T-cell (primary cell): ENCODE measurements around the gene PRDM16. TPM values are rescaled to one million over a fixed set of nuclear protein-coding genes. Genes with fewer than 3 reads are reported as not detected.
A peak's percentile ranks its signal among the peaks of the same experiment; 100 is the strongest.

Experiments
- ATAC-seq, 4 experiments: fragments of 200-7000 bp in 3 of 4; fragments of 150-1000 bp in 1 of 4; cut with Tn5 transposase; replicated peaks in 1 of 4; 1 replicate in 3 of 4; 2 replicates in 1 of 4; pipeline ENCODE4 v1.10.0; 2021; ENCODE audit warnings: moderate library complexity in 3 of 4, mild to moderate bottlenecking in 2 of 4, moderate number of reproducible peaks in 1 of 4
- CTCF ChIA-PET, 2 donors: fragments of 300-600 bp; sonication (Branson Sonifier 250); formaldehyde crosslinking; loops; one replicate each; lab custom pipeline; 2022; ENCODE audit warnings: antibody characterized with exemption in 2 of 2; lab: Charles Lee
- POLR2A ChIA-PET, 2 donors: fragments of 300-600 bp; sonication (Branson Sonifier 250); formaldehyde crosslinking; loops; one replicate each; lab custom pipeline; 2022; ENCODE audit warnings: antibody characterized with exemption in 2 of 2; lab: Charles Lee
- DNase-seq, 35 experiments: peaks; one replicate each; pipeline versions ENCODE4 v3.0.0 to v3.0.0-alpha.2; 2013 to 2023
- H3K27ac ChIP-seq: one replicate; pipeline ENCODE4 v1.5.1; 2013; ENCODE audit warnings: low read length
- H3K27me3 ChIP-seq, 2 experiments: replicated peaks in 1 of 2; 1 replicate in 1 of 2; 2 replicates in 1 of 2; pipeline versions ENCODE4 v1.6.1 to v1.7.0; 2013; ENCODE audit warnings: low read length in 1 of 2, mixed read lengths in 1 of 2; ENCODE audit not compliant: control insufficient read depth in 2 of 2, insufficient read depth in 2 of 2; ENCODE audit errors: extremely low read depth in 1 of 2
- H3K36me3 ChIP-seq, 2 donors: 1 replicate in 1 of 2; 2 replicates in 1 of 2; pipeline versions ENCODE4 v1.6.1 to v1.7.0; 2013; ENCODE audit warnings: low read length in 1 of 2; ENCODE audit not compliant: control insufficient read depth in 2 of 2, insufficient read depth in 1 of 2; ENCODE audit errors: extremely low read depth in 1 of 2
- H3K4me1 ChIP-seq, 2 experiments: 1 replicate in 1 of 2; 2 replicates in 1 of 2; pipeline versions ENCODE4 v1.6.1 to v1.7.0; 2013; ENCODE audit warnings: low read length in 2 of 2, mixed read lengths in 1 of 2; ENCODE audit not compliant: insufficient read depth in 2 of 2, control insufficient read depth in 1 of 2; ENCODE audit errors: extremely low read depth in 1 of 2
- H3K4me3 ChIP-seq, 2 donors: 1 replicate in 1 of 2; 2 replicates in 1 of 2; pipeline versions ENCODE4 v1.5.1 to v1.7.0; 2013; ENCODE audit warnings: mild to moderate bottlenecking in 2 of 2, low read length in 1 of 2, moderate library complexity in 1 of 2; ENCODE audit not compliant: control insufficient read depth in 1 of 2; ENCODE audit errors: extremely low read depth in 1 of 2
- H3K9me3 ChIP-seq: 2 replicates; pipeline ENCODE4 v1.7.0; 2013
- H3K27ac Mint-ChIP-seq, 2 donors: one replicate each; pipeline ENCODE4 v1.8.0; 2020 to 2021; ENCODE audit warnings: mild to moderate bottlenecking in 2 of 2, mixed read lengths in 2 of 2
- H3K27me3 Mint-ChIP-seq, 2 donors: one replicate each; pipeline ENCODE4 v1.8.0; 2021 to 2022; ENCODE audit warnings: mixed read lengths in 2 of 2
- H3K36me3 Mint-ChIP-seq: one replicate; pipeline ENCODE4 v1.8.0; 2021; ENCODE audit warnings: mixed read lengths
- H3K4me1 Mint-ChIP-seq, 3 donors: one replicate each; pipeline ENCODE4 v1.8.0; 2020 to 2022; ENCODE audit warnings: mixed read lengths in 3 of 3, mild to moderate bottlenecking in 1 of 3
- H3K4me3 Mint-ChIP-seq, 3 donors: one replicate each; pipeline ENCODE4 v1.8.0; 2020 to 2022; ENCODE audit warnings: mild to moderate bottlenecking in 3 of 3, mixed read lengths in 3 of 3, moderate library complexity in 3 of 3
- H3K9me3 Mint-ChIP-seq, 3 donors: one replicate each; pipeline ENCODE4 v1.8.0; 2020 to 2022; ENCODE audit warnings: mixed read lengths in 3 of 3
- WGBS: methylation state at CpG from one replicate; pipeline ENCODE4 v1.1.5; 2013; ENCODE audit warnings: missing lambda C conversion rate; ENCODE audit not compliant: insufficient coverage; 5-methylcytosine and 5-hydroxymethylcytosine counted together
- total RNA-seq, 35 experiments: library from RNA in 6 of 35; stranded (reverse) in 6 of 35; fragments of 120-200 nt in 1 of 35; gene quantifications; one replicate each; pipeline versions ENCODE4 v1.2.1 to v1.2.4 and lab custom pipeline; 2013 to 2026

The PRDM16 gene
- total RNA-seq, 5 donors from 2014 or later (not counting 1 experiment from before 2014, with no cell fraction given) = 0.15 to 0.70 (median 0.24) TPM; not detected in 1

DNA sequence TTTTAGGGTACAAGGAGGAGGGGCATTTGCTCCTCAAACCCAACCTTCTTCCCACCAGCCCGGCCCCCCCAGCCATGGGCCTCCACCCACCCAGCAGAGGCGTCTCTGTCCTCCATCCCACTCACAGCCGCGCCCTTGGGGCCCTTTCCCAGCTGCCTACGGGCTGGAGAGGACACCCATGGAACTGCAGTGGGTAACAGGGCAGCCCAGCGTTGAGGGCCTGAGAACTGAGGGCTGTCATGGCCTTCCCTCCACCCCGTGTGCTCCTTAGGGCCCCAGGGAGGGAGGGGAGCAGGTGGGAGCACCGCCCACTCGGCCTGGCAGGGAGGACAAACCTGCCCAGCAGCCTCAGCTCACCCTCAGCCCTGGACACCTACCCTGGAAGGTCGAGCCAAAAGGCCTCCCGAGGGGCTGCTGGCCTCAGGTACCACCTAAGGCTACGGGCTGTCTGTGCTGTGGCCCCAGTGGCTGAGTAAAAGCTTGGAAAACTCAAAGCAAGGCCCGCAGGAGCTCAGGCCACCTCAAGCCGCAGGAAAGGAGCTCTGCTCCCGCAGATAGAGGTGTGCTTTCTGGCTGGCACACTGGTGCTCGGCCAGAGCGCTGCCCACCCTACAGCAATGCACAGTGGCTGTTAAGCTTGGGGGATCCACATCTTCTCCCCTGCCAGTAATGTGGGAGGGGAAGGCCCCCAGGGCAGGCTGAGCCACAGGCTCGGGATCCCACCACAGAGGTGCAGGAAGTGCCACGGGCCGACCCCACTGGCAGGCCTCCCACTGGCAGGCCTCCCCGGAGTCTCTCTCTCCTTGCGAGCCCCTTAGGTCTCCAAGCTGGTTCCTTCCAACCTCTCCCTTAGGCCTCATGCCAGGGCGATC, 383.2 kb downstream of the PRDM16 start:
- H3K36me3 ChIP-seq = no peaks in the 10 kb centered on the region
- ATAC-seq = no peak
- no peak for DNase-seq
- H3K9me3 ChIP-seq = no peaks in the 10 kb centered on the region
- peaks cover 0 to 18% of the 10 kb centered on the region in 2 experiments for H3K4me1 ChIP-seq
- no peaks in the 10 kb centered on the region for H3K36me3 Mint-ChIP-seq
- H3K4me3 ChIP-seq = no peak overlapping the region
- peaks cover 0 to 40% of the 10 kb centered on the region in 2 experiments for H3K27me3 ChIP-seq
- H3K27ac ChIP-seq = no peak overlapping the region
- ChIA-PET POLR2A (no interaction called here), CTCF (interaction anchor here (0.7 to 1.5 kb wide), 7 partner anchors 26 to 272 kb away, joined by 3 to 10 read pairs (median 3); no protein-coding TSS in a partner anchor)
- H3K4me1 Mint-ChIP-seq = peaks cover 2 to 4% (median 3%) of the 10 kb centered on the region in 3 donors
- H3K27me3 Mint-ChIP-seq = peaks cover 9 to 14% of the 10 kb centered on the region in 2 donors
- 73% methylated on average over 9 of the region's 23 CpGs for WGBS
- peaks cover 0 to 8% (median 0%) of the 10 kb centered on the region in 3 donors for H3K9me3 Mint-ChIP-seq
- no peak overlapping the region for H3K4me3 Mint-ChIP-seq
- H3K27ac Mint-ChIP-seq = no peak overlapping the region

DNA sequence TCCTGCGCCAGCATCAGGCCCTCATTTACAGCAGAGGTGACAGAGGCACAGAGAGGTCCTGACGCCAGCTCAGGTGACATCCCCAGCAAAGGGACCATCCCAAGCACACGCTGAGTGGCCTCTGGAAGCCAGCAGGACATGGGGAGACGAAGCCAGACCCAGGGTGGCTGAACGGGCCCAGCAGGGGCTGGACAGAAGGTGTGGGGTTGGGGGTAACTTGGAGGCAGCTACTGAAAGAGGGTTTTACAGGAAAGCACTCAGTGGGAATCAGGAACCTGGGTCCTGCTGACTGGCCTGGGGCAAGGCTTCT, 383.8 kb downstream of the PRDM16 start:
- Histone ChIP-seq H3K9me3 (no peaks in the 10 kb centered on the region), H3K36me3 (no peaks in the 10 kb centered on the region), H3K27ac (no peak overlapping the region), H3K4me1 (peaks cover 0 to 18% of the 10 kb centered on the region in 2 experiments), H3K4me3 (no peak overlapping the region), H3K27me3 (peaks cover 0 to 40% of the 10 kb centered on the region in 2 experiments)
- no peak for ATAC-seq
- Mint-ChIP-seq H3K4me1 (peaks cover 2 to 4% (median 3%) of the 10 kb centered on the region in 3 donors), H3K9me3 (peaks cover 0 to 4% (median 0%) of the 10 kb centered on the region in 3 donors), H3K36me3 (no peaks in the 10 kb centered on the region), H3K4me3 (no peak overlapping the region), H3K27ac (no peak overlapping the region), H3K27me3 (peaks cover 9 to 14% of the 10 kb centered on the region in 2 donors)
- ChIA-PET POLR2A (no interaction called here), CTCF (interaction anchor here (0.7 to 1.5 kb wide), 7 partner anchors 25 to 271 kb away, joined by 3 to 10 read pairs (median 3); no protein-coding TSS in a partner anchor)
- DNase-seq = peak in 1 of 35 experiments; percentile 20
- 44% methylated on average over 3 of the region's 5 CpGs for WGBS

DNA sequence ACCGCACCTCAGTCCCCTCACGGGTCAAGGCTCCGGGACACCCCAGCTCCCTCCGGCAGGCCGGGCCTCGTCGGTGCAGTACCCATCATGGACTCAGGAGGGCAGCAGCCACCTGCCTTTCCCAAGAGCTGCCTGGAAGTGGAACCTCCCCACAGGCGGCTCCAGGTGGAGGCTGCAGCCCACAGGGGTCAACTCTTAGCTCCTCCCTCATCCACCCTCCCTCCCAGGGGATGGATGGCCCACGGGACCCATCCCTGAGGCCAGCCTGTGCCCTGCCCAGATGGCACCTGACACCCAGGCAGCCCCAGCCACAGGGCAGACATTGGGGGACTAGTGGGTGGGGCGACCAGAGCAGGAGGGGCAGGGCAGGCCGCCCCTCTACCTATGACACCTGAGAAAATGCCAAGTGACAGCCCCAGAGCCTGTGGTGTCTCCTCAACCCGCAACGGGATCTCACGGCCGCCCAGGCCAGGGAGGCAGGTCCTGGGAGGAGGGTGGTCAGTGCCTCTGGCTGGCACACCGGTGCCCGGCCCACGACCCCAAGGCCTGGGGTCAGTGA, 384.3 kb downstream of the PRDM16 start:
- H3K4me1 ChIP-seq = peaks cover 0 to 18% of the 10 kb centered on the region in 2 experiments
- no peak overlapping the region for H3K27ac ChIP-seq
- POLR2A ChIA-PET = no interaction called here
- Mint-ChIP-seq H3K36me3 (no peaks in the 10 kb centered on the region), H3K27me3 (peaks cover 9 to 14% of the 10 kb centered on the region in 2 donors), H3K4me1 (peaks cover 2 to 4% (median 3%) of the 10 kb centered on the region in 3 donors), H3K9me3 (no peaks in the 10 kb centered on the region), H3K27ac (no peak overlapping the region), H3K4me3 (peak overlapping the region; percentile 65 to 73 (median 72))
- CTCF ChIA-PET = interaction anchor here (0.7 to 1.5 kb wide), 7 partner anchors 25 to 271 kb away, joined by 3 to 10 read pairs (median 3); no protein-coding TSS in a partner anchor
- 33% methylated on average over 16 of the region's 18 CpGs for WGBS
- peak; percentile 24 to 82 (median 63) for DNase-seq
- H3K9me3 ChIP-seq = no peaks in the 10 kb centered on the region
- ATAC-seq = peak; percentile 59 to 81 (median 72)
- no peak overlapping the region for H3K4me3 ChIP-seq
- no peaks in the 10 kb centered on the region for H3K36me3 ChIP-seq
- H3K27me3 ChIP-seq = peaks cover 0 to 40% of the 10 kb centered on the region in 2 experiments

DNA sequence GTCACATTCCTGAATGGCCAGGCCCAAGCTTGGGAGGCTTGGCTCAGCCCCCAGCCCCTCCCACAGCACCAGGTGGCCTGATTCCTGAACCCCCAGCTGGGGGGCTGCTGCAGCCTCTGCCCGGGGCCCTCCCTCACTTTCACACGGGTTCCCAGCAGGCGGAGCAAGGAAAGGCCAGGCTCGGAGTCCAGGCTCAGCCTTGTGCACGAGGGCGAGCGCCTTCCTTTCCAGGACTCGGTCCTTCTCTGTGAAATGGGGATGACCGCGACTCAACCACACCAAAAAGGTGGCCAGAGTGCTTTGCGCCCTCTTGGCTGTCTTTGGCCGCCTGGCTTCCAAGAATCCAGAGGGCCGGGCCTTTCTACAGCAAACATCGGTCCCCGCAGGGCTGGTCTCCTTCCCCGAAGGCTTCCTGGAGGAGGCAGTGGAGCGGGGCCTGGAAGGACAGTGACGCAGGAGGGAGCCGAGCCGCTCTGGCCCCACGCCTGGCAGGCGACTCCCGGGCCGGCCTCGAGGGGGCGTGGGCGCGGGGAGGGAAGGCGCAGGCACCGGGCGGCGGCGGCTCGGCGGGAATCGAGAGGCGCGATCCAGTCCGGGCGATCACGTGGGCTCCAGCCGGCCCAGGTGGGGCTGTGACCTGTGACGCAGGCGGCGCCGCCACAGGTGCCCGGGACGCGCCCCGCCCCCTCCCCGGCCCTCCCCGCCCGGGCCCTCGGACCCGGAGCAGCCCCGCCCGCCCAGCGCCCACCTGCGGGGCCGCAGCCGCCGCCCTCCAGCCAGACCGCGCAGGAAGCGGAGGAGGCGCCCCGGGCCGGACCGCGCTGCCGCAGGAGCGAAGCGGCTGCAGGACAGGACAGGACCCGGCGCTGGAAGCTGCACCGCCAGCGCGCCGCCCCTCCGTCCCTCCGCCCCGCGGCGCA, 385.1 kb downstream of the PRDM16 start, which contains the start of gene ARHGEF16:
Gene ARHGEF16 (plus strand): TSS at position 775 of the 920 bp plus-strand sequence. CDS start 8,420 bp downstream, outside the sequence.
- Histone ChIP-seq H3K9me3 (no peaks in the 10 kb centered on the region), H3K4me1 (peaks cover 0 to 18% of the 10 kb centered on the region in 2 experiments), H3K27ac (no peak within 1 kb of the TSS), H3K4me3 (peak within 1 kb of the TSS; percentile 16 to 29), H3K36me3 (no peaks in the 10 kb centered on the region), H3K27me3 (peaks cover 0 to 40% of the 10 kb centered on the region in 2 experiments)
- H3K27ac Mint-ChIP-seq = no peak within 1 kb of the TSS
- H3K36me3 Mint-ChIP-seq = no peaks in the 10 kb centered on the region
- 6% methylated on average over 75 of the region's 84 CpGs for WGBS
- H3K4me1 Mint-ChIP-seq = peaks cover 2 to 5% (median 4%) of the 10 kb centered on the region in 3 donors
- no peaks in the 10 kb centered on the region for H3K9me3 Mint-ChIP-seq
- peak within 1 kb of the TSS; percentile 58 to 73 (median 62) for H3K4me3 Mint-ChIP-seq
- ChIA-PET CTCF (interaction anchor here (1.1 to 1.5 kb wide), 3 partner anchors 24 to 165 kb away, joined by 3 to 9 read pairs (median 3); no protein-coding TSS in a partner anchor), POLR2A (no interaction called here)
- H3K27me3 Mint-ChIP-seq = peaks cover 9 to 14% of the 10 kb centered on the region in 2 donors
- DNase-seq (peak in 16 of 35 experiments; percentile 5 to 53 (median 26)), ATAC-seq (peak; percentile 21 to 64 (median 56))

DNA sequence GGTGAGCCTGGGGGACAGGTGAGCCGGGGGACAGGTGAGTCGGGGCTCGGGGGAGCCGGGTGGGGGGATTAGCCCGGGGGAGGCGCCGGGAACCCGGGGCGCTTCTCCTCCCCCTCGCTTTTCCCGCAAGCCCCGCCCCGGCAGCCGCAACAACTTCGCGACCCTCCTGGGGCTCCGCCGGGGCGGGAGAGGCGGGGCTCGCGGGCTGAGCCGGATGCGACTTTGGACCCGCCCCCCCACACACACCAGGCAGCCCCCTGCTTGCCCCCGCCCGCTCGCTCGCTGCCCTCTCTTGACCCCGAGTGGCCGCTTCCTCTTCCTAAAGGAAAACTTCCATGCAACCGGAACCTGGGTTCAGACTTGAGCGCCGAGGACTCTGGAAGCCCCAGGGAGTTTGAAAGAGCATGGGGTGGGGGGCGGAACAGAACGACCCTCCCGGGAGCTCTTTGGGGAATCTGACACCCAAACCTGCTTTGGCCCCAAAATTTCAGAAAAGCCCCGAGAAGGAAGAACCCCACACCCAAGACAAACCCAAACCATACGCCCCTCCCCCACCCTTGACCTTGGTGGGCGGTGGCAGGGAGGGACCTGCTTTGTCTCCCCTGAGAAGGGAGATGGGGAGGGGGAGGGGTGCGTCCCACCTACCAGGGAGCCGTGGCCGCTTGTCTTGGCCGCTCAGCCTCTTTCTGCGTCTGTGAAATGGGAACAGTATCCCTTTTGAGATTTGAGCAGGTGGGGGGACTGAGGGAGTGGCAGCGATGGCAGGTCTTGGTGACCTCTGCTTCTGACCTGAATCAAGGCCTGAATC, 386.0 kb downstream of the PRDM16 start:
- Mint-ChIP-seq H3K27me3 (peaks cover 4 to 14% of the 10 kb centered on the region in 2 donors), H3K4me1 (peaks cover 2 to 5% (median 4%) of the 10 kb centered on the region in 3 donors), H3K4me3 (peak overlapping the region; percentile 55 to 70 (median 58)), H3K9me3 (no peaks in the 10 kb centered on the region), H3K27ac (no peak overlapping the region), H3K36me3 (no peaks in the 10 kb centered on the region)
- peak in 3 of 4 experiments; percentile 33 to 45 (median 39) for ATAC-seq
- CTCF ChIA-PET = no interaction called here
- POLR2A ChIA-PET = no interaction called here
- Histone ChIP-seq H3K9me3 (no peaks in the 10 kb centered on the region), H3K36me3 (no peaks in the 10 kb centered on the region), H3K4me3 (peak overlapping the region in 1 of 2 donors; percentile 12), H3K27ac (no peak overlapping the region), H3K27me3 (peaks cover 0 to 34% of the 10 kb centered on the region in 2 experiments), H3K4me1 (peaks cover 0 to 18% of the 10 kb centered on the region in 2 experiments)
- WGBS = 24% methylated on average over 16 of the region's 46 CpGs
- DNase-seq = peak in 12 of 35 experiments; percentile 5 to 19 (median 14)
